IMR-90 (cell line): Measurements from ENCODE around the gene LCE5A. TPM values are rescaled to one million over a fixed set of nuclear protein-coding genes. Genes with fewer than 3 reads are reported as not detected.

Experiments used
- ATAC-seq: fragments of 200-7000 bp; cut with Tn5 transposase; 2 replicates; pipeline ENCODE4 v1.9.1; 2020; ENCODE audit warnings: low read depth, mild to moderate bottlenecking, moderate library complexity
- BruUV-seq: library from RNA; stranded (reverse); fragments of 400-500 nt; replicated peaks from 2 replicates; lab custom pipeline; 2021; lab: Mats Ljungman, UMichigan
- CTCF ChIA-PET: fragments of 300-600 bp; formaldehyde crosslinking; extraction: SDS; loops from one replicate; lab custom pipeline; 2021; ENCODE audit warnings: antibody characterized with exemption; lab: Yijun Ruan, JAX
- POLR2A ChIA-PET: fragments of 300-600 bp; sonication (Branson Sonifier 250); formaldehyde crosslinking; loops from one replicate; lab custom pipeline; 2022; ENCODE audit warnings: antibody characterized with exemption; ENCODE audit not compliant: unreplicated experiment; lab: Charles Lee
- DNase-seq: peaks from one replicate; pipeline ENCODE4 v3.0.0; 2013
- H2AFZ ChIP-seq: replicated peaks from 2 replicates; pipeline ENCODE3; 2013; ENCODE audit warnings: low read length, mild to moderate bottlenecking; ENCODE audit not compliant: poor library complexity
- H2AK5ac ChIP-seq: 2 replicates; pipeline ENCODE4 v1.6.1; 2013; ENCODE audit warnings: low read depth, low read length, inconsistent platforms
- H2AK9ac ChIP-seq: replicated peaks from 2 replicates; pipeline ENCODE3; 2013; ENCODE audit warnings: mild to moderate bottlenecking, low read depth, low read length, moderate library complexity; ENCODE audit not compliant: poor library complexity
- H2BK120ac ChIP-seq: 2 replicates; pipeline ENCODE4 v1.6.1; 2013; ENCODE audit warnings: low read depth, low read length, inconsistent platforms
- H2BK15ac ChIP-seq: 3 replicates; pipeline ENCODE4 v1.6.1; 2013; ENCODE audit warnings: low read depth, low read length, inconsistent platforms
- H2BK20ac ChIP-seq: 2 replicates; pipeline ENCODE4 v1.6.1; 2013; ENCODE audit warnings: low read depth, mild to moderate bottlenecking, inconsistent platforms, low read length, moderate library complexity
- H2BK5ac ChIP-seq: 2 replicates; pipeline ENCODE4 v1.6.1; 2013; ENCODE audit warnings: mild to moderate bottlenecking, low read depth, low read length, inconsistent platforms; ENCODE audit not compliant: poor library complexity, severe bottlenecking
- H3K14ac ChIP-seq: replicated peaks from 2 replicates; pipeline ENCODE4 v1.6.1; 2013; ENCODE audit warnings: low read depth, low read length, inconsistent platforms
- H3K18ac ChIP-seq: 2 replicates; pipeline ENCODE4 v1.6.1; 2013; ENCODE audit warnings: low read depth, low read length, control low read depth
- H3K23ac ChIP-seq: 2 replicates; pipeline ENCODE4 v1.6.1; 2013; ENCODE audit warnings: low read depth, low read length, inconsistent platforms
- H3K27ac ChIP-seq: 2 replicates; pipeline ENCODE4 v1.5.1; 2013; ENCODE audit warnings: mild to moderate bottlenecking, control low read depth, low read length; ENCODE audit not compliant: insufficient read depth
- H3K27me3 ChIP-seq: 2 replicates; pipeline ENCODE4 v1.6.1; 2013; ENCODE audit warnings: low read length; ENCODE audit not compliant: control insufficient read depth, insufficient read depth
- H3K36me3 ChIP-seq: 2 replicates; pipeline ENCODE4 v1.6.1; 2013; ENCODE audit warnings: low read length, mixed read lengths; ENCODE audit not compliant: control insufficient read depth, insufficient read depth
- H3K4ac ChIP-seq: 2 replicates; pipeline ENCODE4 v1.6.1; 2013; ENCODE audit warnings: low read depth, low read length, inconsistent platforms
- H3K4me1 ChIP-seq: 2 replicates; pipeline ENCODE4 v1.6.1; 2013; ENCODE audit warnings: low read length, mixed read lengths; ENCODE audit not compliant: control insufficient read depth, insufficient read depth
- H3K4me2 ChIP-seq: 2 replicates; pipeline ENCODE4 v1.6.1; 2013; ENCODE audit warnings: low read depth, mild to moderate bottlenecking, control low read depth, low read length, moderate library complexity
- H3K4me3 ChIP-seq: 2 replicates; pipeline ENCODE4 v1.5.1; 2013; ENCODE audit warnings: low read depth, mild to moderate bottlenecking, control low read depth, low read length, moderate library complexity; ENCODE audit not compliant: insufficient read depth
- H3K56ac ChIP-seq: 2 replicates; pipeline ENCODE4 v1.6.1; 2013; ENCODE audit warnings: low read length, inconsistent platforms; ENCODE audit not compliant: insufficient read depth; ENCODE audit errors: extremely low read depth
- H3K79me1 ChIP-seq, 2 experiments: 2 replicates each; pipeline ENCODE4 v1.6.1; 2013; ENCODE audit warnings: low read length in 2 of 2, inconsistent platforms in 1 of 2, low read depth in 1 of 2
- H3K9ac ChIP-seq: 2 replicates; pipeline ENCODE4 v1.6.1; 2013; ENCODE audit warnings: low read depth, low read length, control low read depth
- H3K9me1 ChIP-seq: 2 replicates; pipeline ENCODE4 v1.6.1; 2013; ENCODE audit warnings: low read length, inconsistent platforms; ENCODE audit not compliant: insufficient read depth
- H3K9me3 ChIP-seq: 2 replicates; pipeline ENCODE4 v1.6.1; 2013; ENCODE audit warnings: low read length; ENCODE audit not compliant: control insufficient read depth, insufficient read depth
- H4K20me1 ChIP-seq: 2 replicates; pipeline ENCODE4 v1.6.1; 2013; ENCODE audit warnings: low read length, inconsistent platforms; ENCODE audit not compliant: insufficient read depth
- H4K5ac ChIP-seq: 2 replicates; pipeline ENCODE4 v1.6.1; 2013; ENCODE audit warnings: mild to moderate bottlenecking, low read depth, low read length, control low read depth
- H4K8ac ChIP-seq, 2 experiments: 2 replicates each; pipeline ENCODE4 v1.6.1; 2013; ENCODE audit warnings: low read depth in 2 of 2, low read length in 2 of 2, control low read depth in 1 of 2, inconsistent platforms in 1 of 2
- H4K91ac ChIP-seq: 2 replicates; pipeline ENCODE4 v1.6.1; 2013; ENCODE audit warnings: low read depth, low read length, inconsistent platforms; ENCODE audit not compliant: insufficient read depth
- BHLHE40 ChIP-seq: fragments of 150-350 bp; IDR thresholded peaks from 2 replicates; pipeline ENCODE4 v1.6.1; 2016; ENCODE audit warnings: mild to moderate bottlenecking, low read depth, low read length
- FOS ChIP-seq: fragments of 150-350 bp; IDR thresholded peaks from 2 replicates; pipeline ENCODE4 v1.6.1; 2016; ENCODE audit warnings: low read depth, low read length
- MXI1 ChIP-seq: IDR thresholded peaks from 2 replicates; pipeline ENCODE4 v1.6.1; 2012; ENCODE audit warnings: low read depth, mild to moderate bottlenecking, low read length, moderate library complexity, borderline replicate concordance
- POLR2A ChIP-seq: IDR thresholded peaks from 2 replicates; pipeline ENCODE4 v1.6.1; 2012; ENCODE audit warnings: mild to moderate bottlenecking, low read depth, low read length
- RAD21 ChIP-seq: IDR thresholded peaks from 2 replicates; pipeline ENCODE4 v1.6.1; 2012; ENCODE audit warnings: low read length, improper control_type of control experiment
- SMC3 ChIP-seq: fragments of 150-350 bp; IDR thresholded peaks from 2 replicates; pipeline ENCODE4 v1.6.1; 2016; ENCODE audit warnings: low read depth, mild to moderate bottlenecking, antibody characterized with exemption, low read length, moderate library complexity
- WGBS, 2 experiments: methylation state at CpG; one replicate each; pipeline versions ENCODE4 v1.1.5 to v1.1.7; 2013; ENCODE audit warnings: missing lambda C conversion rate in 2 of 2; ENCODE audit not compliant: insufficient read length in 1 of 2; ENCODE audit errors: extremely low coverage in 2 of 2; 5-methylcytosine and 5-hydroxymethylcytosine counted together
- dilution Hi-C: fragments of 300-500 bp; cut with HindIII; formaldehyde crosslinking; loops from one replicate; pipeline ENCODE4 v1.14.3; 2018; ENCODE audit warnings: low sequenced_read_pairs; ENCODE audit not compliant: unreplicated experiment
- in situ Hi-C: fragments of 300-500 bp; cut with MboI; formaldehyde crosslinking; loops from 3 replicates; pipeline ENCODE4 v1.14.3; 2019; ENCODE audit warnings: low sequenced_read_pairs, inconsistent platforms, mixed read lengths
- intact Hi-C: fragments of 100-400 bp; cut with micrococcal nuclease; formaldehyde crosslinking; loops from 2 replicates; pipeline ENCODE4 v1.10.0; 2022
- polyA plus RNA-seq, 3 experiments: library from polyadenylated mRNA; depleted of rRNA; stranded (reverse); fragments of >200 nt; gene quantifications; 2 replicates each; pipeline ENCODE4 v1.2.3, GENCODE V29; 2012; ENCODE audit warnings: low replicate concordance in 1 of 3
- total RNA-seq: library from RNA; depleted of rRNA; stranded (reverse); fragments of >200 nt; gene quantifications from 2 replicates; pipeline ENCODE4 v1.2.3, GENCODE V29; 2012
- TF ChIP-seq, protein P1 (sequence below): conservative IDR thresholded peaks from 2 replicates; pipeline ENCODE4 v1.5.1; 2012; ENCODE audit warnings: mild to moderate bottlenecking, low read depth, low read length, improper control_type of control experiment
- TF ChIP-seq, protein P2 (sequence below): fragments of 150-350 bp; IDR thresholded peaks from 2 replicates; pipeline ENCODE4 v1.6.1; 2017; ENCODE audit warnings: mild to moderate bottlenecking, antibody characterized with exemption, low read length, low read depth

LCE5A gene
- total and polyA plus RNA-seq, 2 of the 4 experiments (the other 2 are of a cell fraction): not detected

DNA sequence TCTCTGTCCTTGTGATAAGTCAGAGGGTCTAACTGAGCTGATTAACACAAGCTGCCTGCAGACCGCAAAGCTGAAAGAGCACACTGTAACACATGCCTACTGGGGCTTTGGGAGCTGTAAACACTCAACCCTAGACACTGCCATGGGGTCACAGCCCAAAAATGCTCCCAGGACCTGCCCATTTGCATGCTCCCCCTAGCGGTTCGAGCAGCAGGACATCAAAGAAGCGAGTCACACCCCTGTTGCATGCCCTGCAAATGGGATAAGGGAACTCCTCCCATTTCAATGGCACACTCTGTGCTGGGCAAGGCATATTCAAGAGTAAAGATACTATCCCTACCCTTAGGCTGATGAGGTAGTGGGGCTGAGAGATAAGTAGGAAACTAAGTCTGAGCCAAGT is 33.2 kb downstream of the LCE5A start:
- Histone ChIP-seq H2AFZ (no peak overlapping the region), H4K5ac (no peak overlapping the region), H3K14ac (no peak overlapping the region), H2BK15ac (no peak overlapping the region), H3K79me1 (no peaks in the 10 kb centered on the region), H3K27ac (no peak overlapping the region), H2BK5ac (no peak overlapping the region), H2BK120ac (no peak overlapping the region), H3K23ac (no peak overlapping the region), H3K18ac (no peak overlapping the region), H2AK9ac (no peak overlapping the region), H3K4me3 (no peak overlapping the region), H4K91ac (no peak overlapping the region), H3K9me1 (no peaks in the 10 kb centered on the region), H3K4me2 (no peak overlapping the region), H2BK20ac (no peak overlapping the region), H2AK5ac (no peak overlapping the region), H3K9me3 (peaks cover 4% of the 10 kb centered on the region; the same call in 1 of the 2 replicates), H3K27me3 (no peaks in the 10 kb centered on the region), H4K8ac (no peak overlapping the region), H3K9ac (no peak overlapping the region), H3K4ac (no peak overlapping the region), H3K4me1 (no peaks in the 10 kb centered on the region), H3K56ac (no peak overlapping the region), H3K36me3 (no peaks in the 10 kb centered on the region), H4K20me1 (no peaks in the 10 kb centered on the region)
- no TSS peak for BruUV-seq
- CTCF ChIA-PET: no interaction called here
- DNase-seq (no peak), ATAC-seq (no peak)
- in situ Hi-C loops: no loop called here
- POLR2A ChIA-PET: no interaction called here
- dilution Hi-C loops: no loop called here
- intact Hi-C loops: no loop called here
- TF ChIP-seq, protein P1, sequence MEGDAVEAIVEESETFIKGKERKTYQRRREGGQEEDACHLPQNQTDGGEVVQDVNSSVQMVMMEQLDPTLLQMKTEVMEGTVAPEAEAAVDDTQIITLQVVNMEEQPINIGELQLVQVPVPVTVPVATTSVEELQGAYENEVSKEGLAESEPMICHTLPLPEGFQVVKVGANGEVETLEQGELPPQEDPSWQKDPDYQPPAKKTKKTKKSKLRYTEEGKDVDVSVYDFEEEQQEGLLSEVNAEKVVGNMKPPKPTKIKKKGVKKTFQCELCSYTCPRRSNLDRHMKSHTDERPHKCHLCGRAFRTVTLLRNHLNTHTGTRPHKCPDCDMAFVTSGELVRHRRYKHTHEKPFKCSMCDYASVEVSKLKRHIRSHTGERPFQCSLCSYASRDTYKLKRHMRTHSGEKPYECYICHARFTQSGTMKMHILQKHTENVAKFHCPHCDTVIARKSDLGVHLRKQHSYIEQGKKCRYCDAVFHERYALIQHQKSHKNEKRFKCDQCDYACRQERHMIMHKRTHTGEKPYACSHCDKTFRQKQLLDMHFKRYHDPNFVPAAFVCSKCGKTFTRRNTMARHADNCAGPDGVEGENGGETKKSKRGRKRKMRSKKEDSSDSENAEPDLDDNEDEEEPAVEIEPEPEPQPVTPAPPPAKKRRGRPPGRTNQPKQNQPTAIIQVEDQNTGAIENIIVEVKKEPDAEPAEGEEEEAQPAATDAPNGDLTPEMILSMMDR: peak; percentile 7; the same call in 1 of the 2 replicates
- TF ChIP-seq RAD21: no peak
- TF ChIP-seq SMC3: no peak
- TF ChIP-seq MXI1: no peak
- TF ChIP-seq FOS: no peak
- TF ChIP-seq BHLHE40: no peak
- TF ChIP-seq, protein P2, sequence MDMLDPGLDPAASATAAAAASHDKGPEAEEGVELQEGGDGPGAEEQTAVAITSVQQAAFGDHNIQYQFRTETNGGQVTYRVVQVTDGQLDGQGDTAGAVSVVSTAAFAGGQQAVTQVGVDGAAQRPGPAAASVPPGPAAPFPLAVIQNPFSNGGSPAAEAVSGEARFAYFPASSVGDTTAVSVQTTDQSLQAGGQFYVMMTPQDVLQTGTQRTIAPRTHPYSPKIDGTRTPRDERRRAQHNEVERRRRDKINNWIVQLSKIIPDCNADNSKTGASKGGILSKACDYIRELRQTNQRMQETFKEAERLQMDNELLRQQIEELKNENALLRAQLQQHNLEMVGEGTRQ: no peak
- no peak for TF ChIP-seq POLR2A
- WGBS, 2 experiments: no CpG with 5 or more reads among the region's 4 CpGs
